NCI-H345 treated with DMSO at 0.1 percent for 48 hours (cell line): ENCODE measurements around the gene CD81.
"Not testable (repeated sequence)": the region's sequence is repeated elsewhere in the genome, so short reads cannot be mapped to it uniquely, and the experiment has no call there.

Source experiments
- DNase-seq: peaks from one replicate; lab custom pipeline; 2025; ENCODE audit not compliant: unreplicated experiment; lab: John Stamatoyannopoulos, UW

Gene CD81, protein sequence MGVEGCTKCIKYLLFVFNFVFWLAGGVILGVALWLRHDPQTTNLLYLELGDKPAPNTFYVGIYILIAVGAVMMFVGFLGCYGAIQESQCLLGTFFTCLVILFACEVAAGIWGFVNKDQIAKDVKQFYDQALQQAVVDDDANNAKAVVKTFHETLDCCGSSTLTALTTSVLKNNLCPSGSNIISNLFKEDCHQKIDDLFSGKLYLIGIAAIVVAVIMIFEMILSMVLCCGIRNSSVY

DNA sequence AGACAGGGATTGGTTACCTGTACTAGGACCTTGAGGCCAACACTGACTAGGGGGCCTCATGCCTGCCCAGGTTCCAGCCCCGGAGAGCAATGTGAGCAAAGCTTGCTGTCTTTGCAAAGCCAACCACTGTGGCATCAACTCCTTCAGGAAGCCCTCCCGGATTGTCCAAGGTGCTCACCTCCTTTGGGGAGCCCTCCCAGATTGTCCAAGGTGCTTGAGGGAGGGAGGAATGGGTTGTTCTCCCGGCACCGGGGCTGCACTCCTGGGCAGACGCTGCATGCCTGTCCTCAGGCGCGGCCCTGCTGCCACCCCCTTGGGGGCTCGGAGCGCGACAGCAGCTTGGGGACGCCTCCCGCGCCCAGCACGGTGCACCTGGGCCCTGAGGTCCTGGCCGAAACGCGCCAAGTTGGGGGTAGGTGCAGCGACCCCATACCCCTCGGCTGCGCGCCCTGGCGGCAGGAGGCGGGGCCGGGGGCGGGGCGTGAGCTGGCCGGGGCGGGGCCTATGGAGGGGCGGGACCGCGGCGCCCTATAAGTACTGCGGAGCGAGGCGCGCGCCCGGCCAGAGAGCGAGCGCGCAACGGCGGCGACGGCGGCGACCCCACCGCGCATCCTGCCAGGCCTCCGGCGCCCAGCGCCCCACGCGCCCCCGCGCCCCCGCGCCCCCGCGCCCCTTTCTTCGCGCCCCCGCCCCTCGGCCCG lies at the start of gene CD81:
CD81 (plus strand) TSS at position 560 of the 701 bp plus-strand sequence. CDS start 240 bp downstream, outside the sequence.
- DNase-seq, result no peak

DNA sequence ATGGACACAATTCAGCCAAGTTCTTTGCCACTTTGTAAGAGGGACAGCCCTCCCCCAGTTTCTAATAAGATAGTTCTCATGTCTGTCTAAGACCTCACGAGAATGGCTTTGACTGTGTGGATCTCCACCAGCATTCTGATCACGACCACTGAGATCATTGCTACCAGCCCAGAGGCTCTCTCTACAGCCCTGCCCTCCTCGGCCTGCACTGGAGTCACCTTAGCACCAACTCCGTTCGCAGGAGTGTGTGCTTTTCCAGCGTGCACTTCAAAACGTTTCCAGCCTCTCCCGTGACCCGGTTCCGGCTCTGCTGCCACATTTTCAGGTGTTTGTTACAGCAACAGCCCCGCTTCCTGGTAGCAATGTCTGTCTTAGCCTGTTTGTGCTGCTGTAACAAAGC lies 49.1 kb upstream of the CD81 start:
- no peak for DNase-seq

DNA sequence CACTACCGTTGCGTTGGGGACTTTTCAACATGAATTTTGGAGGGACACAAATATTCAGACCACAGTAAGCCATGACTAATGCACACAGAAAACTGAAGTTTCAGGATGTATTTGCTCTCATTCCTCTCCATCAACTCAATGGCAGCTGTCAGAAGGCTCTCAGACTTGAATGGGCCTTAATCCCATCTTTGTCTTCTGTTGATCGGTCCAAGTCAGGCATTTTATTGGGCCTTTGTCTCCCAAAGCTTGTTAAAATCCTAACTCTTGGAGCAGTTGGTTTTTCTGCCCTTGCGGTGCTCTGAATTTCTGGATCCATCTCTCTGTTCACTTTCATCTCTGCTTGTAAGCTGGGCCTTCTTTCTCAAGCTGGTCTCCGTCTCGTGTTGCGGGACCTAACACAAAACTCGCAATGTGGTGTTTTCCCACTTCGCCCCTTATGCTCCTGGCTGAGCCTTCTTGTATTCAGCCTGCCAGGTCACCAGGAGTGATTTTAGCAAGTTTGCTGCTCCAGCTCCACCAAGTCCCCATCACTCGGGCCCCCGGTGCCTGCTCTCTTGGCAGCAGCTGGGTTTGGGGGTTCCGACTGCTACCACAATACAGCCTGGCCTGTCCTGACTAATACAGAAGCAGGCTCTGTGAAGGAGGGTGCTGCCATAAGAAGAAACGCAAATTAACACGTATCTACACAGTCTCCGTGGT lies 48.3 kb upstream of the CD81 start:
- no peak for DNase-seq

DNA sequence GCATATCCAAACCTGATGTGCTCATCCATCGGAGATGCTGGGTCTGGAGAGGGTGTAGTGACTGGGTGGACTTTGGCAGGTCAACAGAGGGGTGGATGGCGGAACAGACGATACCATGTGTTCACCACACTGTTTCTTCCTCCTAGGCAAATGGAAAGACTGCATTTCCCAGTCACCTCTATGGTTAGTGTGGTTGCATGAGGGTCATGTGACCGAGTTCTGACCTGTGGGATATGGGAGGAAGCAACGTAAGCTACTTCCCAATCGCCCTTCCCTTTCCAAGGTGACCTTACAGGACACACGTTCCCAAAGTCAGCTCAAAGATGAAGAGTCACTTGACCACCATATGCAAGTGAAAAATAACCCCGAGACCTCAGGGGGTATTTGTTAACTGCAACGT lies 47.6 kb upstream of the CD81 start:
- no peak for DNase-seq

DNA sequence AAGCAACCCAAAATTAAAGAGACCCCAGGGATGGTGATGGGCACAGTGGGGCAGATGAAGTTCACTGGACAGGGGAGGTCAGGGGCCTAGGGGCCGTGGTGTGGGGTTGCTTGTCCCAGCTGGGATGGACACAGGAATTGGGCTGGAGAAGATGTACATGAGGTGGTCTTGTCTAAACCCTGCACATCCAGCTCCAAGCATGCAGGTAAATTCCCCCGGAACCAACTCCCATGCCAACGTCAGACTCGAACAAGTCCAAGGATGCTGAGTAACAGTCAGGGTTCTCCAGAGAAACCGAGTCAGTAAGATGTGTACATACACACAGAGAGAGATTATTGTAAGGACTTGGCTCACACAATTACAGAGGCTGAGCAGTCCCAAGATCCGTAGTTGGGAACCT lies 46.4 kb upstream of the CD81 start:
- no peak for DNase-seq

DNA sequence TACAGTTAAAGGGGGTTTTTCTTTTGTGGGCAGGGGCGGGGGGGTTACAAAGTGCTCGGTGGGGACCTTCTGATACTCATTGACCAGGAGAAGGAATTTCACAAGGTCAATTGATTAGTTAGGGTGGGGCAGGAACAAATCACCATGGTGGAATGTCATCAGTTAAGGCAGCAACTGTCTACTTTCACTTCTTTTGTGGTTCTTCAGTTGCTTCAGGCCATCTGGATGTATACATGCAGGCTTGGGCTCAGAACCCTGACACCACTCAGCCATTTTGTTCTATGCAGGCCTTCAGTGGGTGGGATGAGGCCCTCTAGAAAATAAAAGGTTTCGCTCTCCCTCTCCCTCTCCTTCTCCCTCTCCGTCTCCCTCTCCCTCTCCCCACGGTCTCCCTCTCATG lies 45.7 kb upstream of the CD81 start:
- DNase-seq, result no peak

DNA sequence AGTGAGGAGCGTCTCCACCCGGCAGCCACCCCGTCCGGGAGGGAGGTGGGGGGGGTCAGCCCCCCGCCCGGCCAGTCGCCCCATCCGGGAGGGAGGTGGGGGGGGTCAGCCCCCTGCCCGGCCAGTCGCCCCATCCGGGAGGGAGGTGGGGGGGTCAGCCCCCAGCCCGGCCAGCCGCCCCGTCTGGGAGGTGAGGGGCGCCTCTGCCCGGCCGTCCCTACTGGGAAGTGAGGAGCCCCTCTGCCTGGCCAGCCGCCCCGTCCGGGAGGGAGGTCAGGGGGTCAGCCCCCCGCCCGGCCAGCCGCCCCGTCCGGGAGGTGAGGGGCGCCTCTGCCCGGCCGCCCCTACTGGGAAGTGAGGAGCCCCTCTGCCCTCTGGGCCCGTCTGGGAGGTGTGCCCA lies 44.5 kb upstream of the CD81 start:
- not testable (repeated sequence) for DNase-seq

DNA sequence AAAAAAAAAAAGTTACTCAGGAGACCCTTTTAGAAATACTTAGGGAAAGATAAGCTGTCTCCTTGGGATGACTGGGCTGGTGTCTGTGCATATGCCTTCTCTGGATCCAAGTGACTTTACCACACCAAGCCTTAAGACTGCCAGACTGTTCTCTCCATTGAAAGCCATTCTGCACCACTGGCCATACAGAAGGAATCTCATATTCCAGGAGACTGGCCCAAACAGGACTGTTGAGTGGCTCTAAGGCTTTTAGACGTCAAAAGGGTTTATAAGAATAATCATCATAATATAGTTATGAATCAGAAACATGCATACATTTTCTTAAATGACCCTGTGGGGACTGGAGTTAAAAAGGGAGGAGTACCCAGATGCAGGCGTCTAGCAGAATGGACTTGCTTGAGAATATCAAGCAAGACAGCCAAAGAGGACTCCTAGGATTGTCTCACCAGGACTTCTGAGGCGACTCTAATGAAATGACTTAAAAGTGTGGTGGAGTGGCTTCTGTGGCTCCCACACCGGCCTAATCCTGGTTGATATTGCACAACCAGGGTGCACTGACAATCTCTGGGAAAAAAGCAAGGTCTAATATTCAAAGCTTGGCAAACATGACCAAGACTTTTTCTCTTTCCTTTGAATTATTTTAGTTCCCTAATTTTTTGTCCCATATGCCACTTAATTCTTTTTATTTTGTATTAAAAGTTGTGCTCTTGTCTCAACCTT lies 43.5 kb upstream of the CD81 start:
- not testable (repeated sequence) for DNase-seq

DNA sequence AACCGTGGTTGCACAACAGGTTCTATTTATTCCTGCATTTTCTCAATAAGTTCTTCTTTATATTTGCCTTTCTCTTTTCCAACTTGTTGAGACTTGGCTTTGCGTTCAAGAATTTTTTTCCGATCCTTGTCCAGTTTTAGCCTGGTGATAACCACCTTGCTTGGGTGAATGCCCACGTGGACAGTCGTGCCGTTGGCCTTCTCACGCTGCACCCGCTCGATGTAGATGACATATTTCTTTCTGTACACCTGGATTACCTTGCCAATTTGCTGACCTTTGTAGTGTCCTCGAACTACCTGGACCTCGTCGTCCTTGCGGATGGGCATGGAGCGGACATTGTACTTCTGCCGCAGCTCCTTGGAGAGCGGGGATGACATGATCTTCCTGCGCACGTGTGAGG lies 41.8 kb upstream of the CD81 start:
- not testable (repeated sequence) for DNase-seq

DNA sequence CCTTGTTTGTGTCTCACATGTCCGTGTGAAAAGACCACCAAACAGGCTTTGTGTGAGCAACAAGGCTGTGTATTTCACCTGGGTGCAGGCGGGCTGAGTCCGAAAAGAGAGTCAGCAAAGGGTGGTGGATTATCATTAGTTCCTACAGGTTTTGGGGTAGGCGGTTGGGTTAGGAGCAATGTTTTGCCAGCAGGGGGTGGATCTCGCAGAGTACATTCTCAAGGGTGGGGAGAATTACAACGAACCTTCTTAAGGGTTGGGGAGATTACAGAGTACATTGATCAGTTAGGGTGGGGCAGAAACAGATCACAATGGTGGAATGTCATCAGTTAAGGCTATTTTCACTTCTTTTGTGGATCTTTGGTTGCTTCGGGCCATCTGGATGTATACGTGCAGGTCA lies 38.4 kb upstream of the CD81 start:
- not testable (repeated sequence) for DNase-seq

DNA sequence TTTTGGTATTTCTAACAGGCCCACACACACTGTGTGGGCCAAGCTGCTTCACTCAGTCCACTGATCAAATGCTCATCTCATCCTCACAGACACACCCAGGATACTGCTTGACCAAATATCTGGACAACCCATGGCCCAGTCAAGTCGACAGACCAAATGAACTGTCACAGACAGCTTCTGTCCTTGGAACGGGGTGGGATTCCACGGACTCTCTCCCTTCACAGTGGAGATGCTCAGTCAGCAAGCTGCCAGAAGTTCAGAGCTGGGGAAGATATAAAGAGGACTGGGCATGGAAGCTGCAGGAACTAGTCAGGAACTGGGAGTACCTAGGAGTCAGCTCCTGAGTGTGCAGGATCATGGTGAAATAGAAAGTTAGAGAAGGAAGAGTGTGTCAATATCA lies 34.6 kb upstream of the CD81 start:
- DNase-seq, result no peak

DNA sequence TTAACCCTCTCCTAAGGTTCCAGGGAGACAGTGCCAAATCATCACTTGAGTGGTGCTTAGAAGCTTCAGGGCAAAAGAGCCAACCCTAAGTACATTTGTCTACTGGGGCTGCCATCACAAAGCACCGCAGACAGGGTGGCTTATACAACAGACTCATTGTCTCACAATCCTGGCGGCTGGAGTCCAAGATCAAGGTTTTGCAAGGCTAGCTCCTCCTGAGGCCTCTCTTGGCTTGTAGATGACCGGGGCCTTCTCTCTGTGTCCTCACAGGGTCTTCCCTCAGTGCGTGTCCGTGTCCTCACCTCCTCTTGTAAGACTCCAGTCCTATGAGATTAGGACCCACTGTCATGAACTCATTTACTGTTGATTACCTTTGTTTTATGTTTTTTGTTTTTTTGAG lies 34.1 kb upstream of the CD81 start:
- no peak for DNase-seq

DNA sequence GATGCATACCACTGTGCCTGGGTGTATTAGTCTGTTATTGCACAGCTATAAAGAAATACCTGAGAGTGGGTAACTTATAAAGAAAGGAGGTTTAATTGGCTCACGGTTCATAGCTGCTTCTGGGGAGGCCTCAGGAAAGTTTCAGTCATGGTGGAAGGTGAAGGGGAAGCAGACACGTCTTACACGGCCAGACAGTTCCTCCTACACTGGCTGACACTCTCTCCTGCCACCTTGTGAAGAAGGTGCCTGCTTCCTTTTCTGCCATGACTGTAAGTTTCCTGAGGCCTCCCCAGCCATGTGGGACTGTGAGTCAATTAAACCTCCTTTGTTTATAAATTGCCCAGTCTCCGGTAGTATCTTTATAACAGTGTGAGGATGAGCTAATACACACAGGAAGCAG lies 33.6 kb upstream of the CD81 start:
- no peak for DNase-seq

DNA sequence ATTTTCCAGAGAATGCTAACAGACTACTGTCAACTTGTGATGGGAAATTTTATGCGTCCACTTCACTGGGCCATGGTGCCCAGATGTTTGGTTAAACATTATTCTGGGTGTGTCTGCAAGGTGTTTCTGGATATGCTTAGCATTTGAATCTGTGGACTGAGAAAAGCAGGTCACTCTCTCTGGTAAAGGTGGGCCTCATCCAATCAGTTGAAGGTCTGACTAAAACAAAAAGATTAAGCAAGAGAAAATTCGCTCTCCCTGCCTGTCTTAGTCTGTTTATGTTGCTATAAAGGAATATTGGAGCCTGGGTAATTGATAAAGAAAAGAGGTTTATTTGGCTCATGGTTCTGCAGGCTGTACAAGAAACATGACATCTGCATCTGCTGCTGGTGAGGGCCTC lies 32.1 kb upstream of the CD81 start:
- DNase-seq, result no peak

DNA sequence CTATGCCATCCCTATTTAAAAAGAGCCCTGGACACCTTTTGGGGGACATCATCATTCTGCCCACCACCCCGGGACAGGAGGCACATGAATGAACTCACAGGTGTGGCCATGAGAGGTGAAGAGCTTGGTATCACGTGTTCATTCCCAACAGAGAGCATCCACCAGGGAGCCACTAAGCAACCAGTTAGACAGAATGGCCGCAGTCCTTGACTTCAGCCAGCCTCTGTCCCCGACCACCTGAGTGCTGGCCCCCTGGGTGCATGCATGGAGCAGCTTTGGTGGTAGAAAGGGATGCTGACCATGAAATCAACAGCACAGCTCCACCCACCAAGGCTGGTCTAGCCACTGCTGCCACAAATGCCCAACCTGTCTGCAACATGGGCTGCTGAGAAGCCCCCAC lies 31.1 kb upstream of the CD81 start:
- DNase-seq, result no peak

DNA sequence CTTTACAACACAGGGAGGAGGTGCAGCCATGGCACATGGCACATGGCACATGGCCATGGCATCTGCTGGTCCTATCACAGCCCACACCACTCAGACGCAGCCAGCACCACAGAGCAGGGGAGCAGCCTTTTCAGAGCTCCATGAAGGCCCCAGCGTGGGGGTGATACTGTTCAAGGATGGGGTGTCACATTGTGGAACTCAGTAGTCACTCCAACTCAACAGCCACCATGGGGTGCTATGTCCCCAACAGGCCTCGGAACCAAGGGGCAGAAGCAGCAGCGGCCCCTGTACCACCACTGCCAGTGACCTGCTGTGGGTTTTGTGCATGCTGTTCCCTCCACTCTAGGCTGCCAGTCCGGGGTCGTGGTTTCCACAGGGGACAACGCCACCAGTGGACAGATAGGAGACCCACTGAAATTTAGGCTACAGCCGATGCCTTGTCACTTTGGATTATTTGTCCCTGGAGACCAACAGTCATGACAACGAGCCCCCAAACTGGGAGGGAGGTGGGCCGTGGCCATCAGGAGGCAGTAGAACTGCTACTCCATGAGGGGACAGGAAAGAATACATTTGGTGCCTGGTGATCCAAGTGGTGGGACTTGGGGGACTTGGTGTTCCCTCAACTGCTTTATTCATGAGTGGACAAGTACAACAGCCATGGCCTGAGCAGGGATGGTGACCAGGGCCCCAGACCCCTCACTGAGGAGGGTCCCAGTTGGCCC lies 30.4 kb upstream of the CD81 start:
- no peak for DNase-seq

DNA sequence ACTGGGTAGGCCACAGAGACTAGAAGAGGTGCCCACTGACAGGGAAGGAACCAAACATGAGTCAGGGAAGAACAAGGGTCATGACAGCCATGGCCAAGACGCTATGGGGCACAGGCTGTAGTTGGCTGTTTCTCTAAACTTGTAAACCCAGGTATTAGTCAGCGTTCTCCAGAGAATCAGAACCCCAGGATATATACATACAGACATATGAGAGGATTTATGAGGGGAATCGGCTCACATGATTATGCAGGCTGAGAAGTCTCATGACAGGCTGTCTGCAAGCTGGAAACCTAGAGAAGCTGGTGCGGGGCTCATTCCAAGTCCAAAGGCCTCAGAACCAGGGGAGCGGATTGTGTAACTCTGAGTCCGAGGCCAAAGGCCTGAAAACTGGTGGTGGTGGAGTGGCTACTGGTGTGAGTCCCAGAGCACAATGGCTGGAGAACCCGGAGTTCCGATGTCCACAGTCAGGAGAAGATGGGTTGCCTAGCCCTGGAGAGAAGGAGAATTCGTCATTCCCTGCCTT lies 29.7 kb upstream of the CD81 start:
- DNase-seq, result no peak

DNA sequence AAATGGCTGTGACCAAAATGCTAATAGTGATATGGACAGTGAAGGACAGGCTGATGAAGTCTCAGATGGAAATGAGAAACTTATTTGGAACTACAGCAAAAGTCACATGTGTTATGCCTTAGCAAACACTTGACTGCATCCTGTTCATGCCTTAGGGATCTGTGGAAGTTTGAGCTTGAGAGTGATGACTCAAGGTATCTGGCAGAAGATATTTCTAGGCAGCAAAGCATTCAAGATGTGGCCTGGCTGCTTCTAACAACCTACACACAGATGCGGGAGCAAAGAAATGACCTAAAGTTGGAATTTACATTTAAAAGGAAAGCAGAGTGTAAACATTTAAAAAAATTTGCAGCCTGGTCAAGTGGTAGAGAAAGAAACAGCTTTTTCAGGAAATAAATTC lies 28.1 kb upstream of the CD81 start:
- DNase-seq, result no peak

DNA sequence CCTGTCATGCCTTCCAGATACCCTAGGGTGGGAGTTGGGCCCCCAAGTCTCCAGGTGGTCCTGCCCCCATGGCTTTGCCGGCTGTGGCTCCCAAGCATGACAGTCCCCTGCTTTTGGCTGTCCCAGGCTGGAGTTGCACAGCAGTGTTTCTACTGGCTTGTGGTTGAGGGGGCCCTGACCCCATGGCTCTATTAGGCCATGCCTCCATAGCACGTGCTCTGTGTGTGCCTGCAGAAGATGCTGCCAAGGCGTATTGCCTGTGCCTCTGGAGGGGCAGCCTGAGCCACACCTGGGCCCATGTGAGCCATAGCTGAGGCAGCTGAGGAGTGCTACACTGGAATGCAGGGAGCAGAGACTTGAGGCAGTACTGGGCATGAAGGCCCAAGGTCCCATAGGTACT lies 25.4 kb upstream of the CD81 start:
- no peak for DNase-seq

DNA sequence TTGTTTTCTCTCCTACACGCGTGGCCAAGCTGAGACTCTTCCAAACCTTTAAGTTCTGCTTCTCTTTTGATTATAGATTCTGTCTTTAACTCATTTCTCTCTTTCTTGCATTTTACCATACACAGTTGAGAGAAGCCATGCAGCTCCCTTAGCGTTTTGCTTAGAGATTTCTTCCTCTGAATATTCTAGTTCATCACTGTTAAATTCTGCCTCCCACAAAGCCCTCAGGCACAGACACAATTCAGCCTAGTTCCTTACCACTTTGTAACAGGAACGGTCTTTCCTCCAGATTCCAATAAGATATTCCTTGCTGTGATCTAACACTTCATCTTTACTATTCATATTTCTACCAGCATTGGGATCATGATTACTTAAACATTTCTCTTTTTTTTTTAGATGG lies 24.7 kb upstream of the CD81 start:
- DNase-seq, result no peak
